ENCODE results near the gene TENM4. TPM values are rescaled to one million over a fixed set of nuclear protein-coding genes. Genes with fewer than 3 reads are reported as not detected.

The TENM4 gene
- total RNA-seq, 1 donor from 2014 or later: 43.2 TPM

GRCh38 chr11:79059141-79059540 is 381.7 kb downstream of the TENM4 start:
- H3K27ac Mint-ChIP-seq (ENCODE audit: unreplicated experiment): no peak overlapping the region
- H3K27me3 Mint-ChIP-seq (ENCODE audit: low read depth): no peaks in the 10 kb centered on the region
- H3K4me1 Mint-ChIP-seq: peaks cover 23% of the 10 kb centered on the region
- no peak for TF ChIP-seq CTCF (conservative IDR thresholded peaks at IDR 0.05)
- DNase-seq (ENCODE audit: low read depth, low spot score): no peak
- no peaks in the 10 kb centered on the region for H3K9me3 Mint-ChIP-seq
- H3K4me3 Mint-ChIP-seq: no peak overlapping the region
- no peaks in the 10 kb centered on the region for H3K36me3 Mint-ChIP-seq (ENCODE audit: low read depth)

GRCh38 chr11:79055856-79056631 is 384.8 kb downstream of the TENM4 start:
- Mint-ChIP-seq H3K36me3 (ENCODE audit: low read depth) (no peaks in the 10 kb centered on the region), H3K4me1 (peaks cover 25% of the 10 kb centered on the region), H3K27ac (ENCODE audit: unreplicated experiment) (no peak overlapping the region), H3K4me3 (no peak overlapping the region), H3K9me3 (no peaks in the 10 kb centered on the region), H3K27me3 (ENCODE audit: low read depth) (no peaks in the 10 kb centered on the region)
- no peak for TF ChIP-seq CTCF (conservative IDR thresholded peaks at IDR 0.05)
- DNase-seq (ENCODE audit: low read depth, low spot score): no peak

GRCh38 chr11:79054636-79055035 is 386.2 kb downstream of the TENM4 start:
- Mint-ChIP-seq H3K36me3 (ENCODE audit: low read depth) (no peaks in the 10 kb centered on the region), H3K27ac (ENCODE audit: unreplicated experiment) (no peak overlapping the region), H3K4me3 (no peak overlapping the region), H3K9me3 (no peaks in the 10 kb centered on the region), H3K27me3 (ENCODE audit: low read depth) (no peaks in the 10 kb centered on the region), H3K4me1 (peaks cover 11% of the 10 kb centered on the region)
- no peak for DNase-seq (ENCODE audit: low read depth, low spot score)
- TF ChIP-seq CTCF (conservative IDR thresholded peaks at IDR 0.05): no peak

- TF ChIP-seq CTCF (conservative IDR thresholded peaks at IDR 0.05): peak; percentile 33
- Mint-ChIP-seq H3K4me1 (peaks cover 8% of the 10 kb centered on the region), H3K27me3 (ENCODE audit: low read depth) (no peaks in the 10 kb centered on the region), H3K36me3 (ENCODE audit: low read depth) (no peaks in the 10 kb centered on the region), H3K9me3 (no peaks in the 10 kb centered on the region), H3K4me3 (no peak overlapping the region), H3K27ac (ENCODE audit: unreplicated experiment) (no peak overlapping the region)
- no peak for DNase-seq (ENCODE audit: low read depth, low spot score)
Observed at GRCh38 chr11:79052544-79052943, 388.3 kb downstream of the TENM4 start.

GRCh38 chr11:79050786-79051185 is 390.0 kb downstream of the TENM4 start:
- Mint-ChIP-seq H3K27me3 (ENCODE audit: low read depth) (no peaks in the 10 kb centered on the region), H3K36me3 (ENCODE audit: low read depth) (no peaks in the 10 kb centered on the region), H3K27ac (ENCODE audit: unreplicated experiment) (no peak overlapping the region), H3K4me1 (peaks cover 25% of the 10 kb centered on the region), H3K9me3 (no peaks in the 10 kb centered on the region), H3K4me3 (no peak overlapping the region)
- no peak for DNase-seq (ENCODE audit: low read depth, low spot score)
- no peak for TF ChIP-seq CTCF (conservative IDR thresholded peaks at IDR 0.05)
